ENCODE results near the gene ZNF467. TPM values are rescaled to one million over a fixed set of nuclear protein-coding genes. Genes with fewer than 3 reads are reported as not detected.
A peak's percentile ranks its signal among the peaks of the same experiment; 100 is the strongest.

The ZNF467 gene
- total RNA-seq, 1 experiment from 2014 or later = 3.5 TPM

DNA sequence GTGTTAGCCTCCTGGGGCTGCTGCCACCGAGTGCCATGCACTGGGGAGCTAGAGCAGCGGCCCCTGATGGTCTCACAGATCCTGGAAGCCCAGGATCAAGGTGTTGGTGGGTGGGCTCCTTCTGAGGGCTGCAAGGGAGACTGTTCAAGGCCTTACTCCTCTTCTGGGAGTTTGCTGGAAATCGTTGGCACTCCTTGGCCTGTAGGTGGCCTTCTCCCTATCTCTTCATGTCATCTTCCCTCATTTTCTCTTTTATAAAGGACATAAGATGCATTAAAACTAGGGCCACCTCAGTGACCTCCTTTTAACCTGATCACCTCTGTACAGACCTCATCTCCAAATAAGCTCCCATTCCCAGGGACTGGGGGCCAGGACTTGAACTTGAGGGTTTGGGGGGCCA, 37.8 kb upstream of the ZNF467 start:
- BruUV-seq (replicated peaks) = no TSS peak
- no peaks in the 10 kb centered on the region for H3K9me3 ChIP-seq (ENCODE audit: low read depth, low read length, poor library complexity, severe bottlenecking)
- peak; percentile 21 for DNase-seq (ENCODE audit: low spot score)
- POLR2A ChIA-PET (ENCODE audit: low non-redundant PET) = no interaction called here
- intact Hi-C loops (cut with micrococcal nuclease; ENCODE audit: unreplicated experiment) = no loop called here
- no peak overlapping the region for H3K4me3 ChIP-seq (ENCODE audit: low read depth, low read length, poor library complexity, severe bottlenecking)
- no peaks in the 10 kb centered on the region for H3K36me3 ChIP-seq (ENCODE audit: insufficient read depth, low read length, poor library complexity, severe bottlenecking)
- H3K4me1 ChIP-seq (ENCODE audit: insufficient read depth, low read length, poor library complexity, severe bottlenecking) = no peaks in the 10 kb centered on the region
- TF ChIP-seq, protein P1, sequence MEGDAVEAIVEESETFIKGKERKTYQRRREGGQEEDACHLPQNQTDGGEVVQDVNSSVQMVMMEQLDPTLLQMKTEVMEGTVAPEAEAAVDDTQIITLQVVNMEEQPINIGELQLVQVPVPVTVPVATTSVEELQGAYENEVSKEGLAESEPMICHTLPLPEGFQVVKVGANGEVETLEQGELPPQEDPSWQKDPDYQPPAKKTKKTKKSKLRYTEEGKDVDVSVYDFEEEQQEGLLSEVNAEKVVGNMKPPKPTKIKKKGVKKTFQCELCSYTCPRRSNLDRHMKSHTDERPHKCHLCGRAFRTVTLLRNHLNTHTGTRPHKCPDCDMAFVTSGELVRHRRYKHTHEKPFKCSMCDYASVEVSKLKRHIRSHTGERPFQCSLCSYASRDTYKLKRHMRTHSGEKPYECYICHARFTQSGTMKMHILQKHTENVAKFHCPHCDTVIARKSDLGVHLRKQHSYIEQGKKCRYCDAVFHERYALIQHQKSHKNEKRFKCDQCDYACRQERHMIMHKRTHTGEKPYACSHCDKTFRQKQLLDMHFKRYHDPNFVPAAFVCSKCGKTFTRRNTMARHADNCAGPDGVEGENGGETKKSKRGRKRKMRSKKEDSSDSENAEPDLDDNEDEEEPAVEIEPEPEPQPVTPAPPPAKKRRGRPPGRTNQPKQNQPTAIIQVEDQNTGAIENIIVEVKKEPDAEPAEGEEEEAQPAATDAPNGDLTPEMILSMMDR (conservative IDR thresholded peaks at IDR 0.05; ENCODE audit: low read depth, low read length) = peak; percentile 50
- no peak for TF ChIP-seq EZH2 (IDR thresholded peaks at IDR 0.05; ENCODE audit: borderline replicate concordance, low read depth, low read length, poor library complexity, severe bottlenecking)
- CTCF ChIA-PET = no interaction called here
- H3K27me3 ChIP-seq (replicated peaks; ENCODE audit: insufficient read depth, low read depth, low read length, poor library complexity) = no peaks in the 10 kb centered on the region
- H3K27ac ChIP-seq (ENCODE audit: low read depth, low read length, poor library complexity, severe bottlenecking) = no peak overlapping the region

DNA sequence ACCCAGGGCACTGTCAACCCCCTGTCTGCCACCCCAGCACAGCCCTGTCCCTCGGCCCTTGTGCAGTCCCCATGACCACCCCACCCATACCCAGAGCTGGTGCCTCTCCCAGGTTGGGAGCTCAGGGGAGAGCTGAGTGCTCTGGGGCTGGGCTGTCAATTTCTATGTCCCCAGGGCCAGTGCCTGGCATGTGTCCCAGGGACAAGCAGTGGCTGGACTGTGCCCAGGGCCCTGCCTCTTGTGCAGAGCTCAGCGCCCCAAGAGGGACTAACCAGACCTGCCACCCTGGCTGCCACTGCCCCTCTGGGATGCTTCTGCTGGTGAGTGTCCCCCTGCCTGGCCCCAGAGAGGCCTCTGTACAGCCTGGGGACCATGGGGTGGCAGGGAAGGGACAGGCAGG, 35.8 kb upstream of the ZNF467 start:
- TF ChIP-seq EZH2 (IDR thresholded peaks at IDR 0.05; ENCODE audit: borderline replicate concordance, low read depth, low read length, poor library complexity, severe bottlenecking) = no peak
- TF ChIP-seq, protein P1 (conservative IDR thresholded peaks at IDR 0.05; ENCODE audit: low read depth, low read length) = no peak
- no peak for DNase-seq (ENCODE audit: low spot score)
- no TSS peak for BruUV-seq (replicated peaks)
- POLR2A ChIA-PET (ENCODE audit: low non-redundant PET) = no interaction called here
- H3K27me3 ChIP-seq (replicated peaks; ENCODE audit: insufficient read depth, low read depth, low read length, poor library complexity) = no peaks in the 10 kb centered on the region
- H3K4me1 ChIP-seq (ENCODE audit: insufficient read depth, low read length, poor library complexity, severe bottlenecking) = no peaks in the 10 kb centered on the region
- no peak overlapping the region for H3K4me3 ChIP-seq (ENCODE audit: low read depth, low read length, poor library complexity, severe bottlenecking)
- no peaks in the 10 kb centered on the region for H3K9me3 ChIP-seq (ENCODE audit: low read depth, low read length, poor library complexity, severe bottlenecking)
- H3K27ac ChIP-seq (ENCODE audit: low read depth, low read length, poor library complexity, severe bottlenecking) = no peak overlapping the region
- CTCF ChIA-PET = no interaction called here
- H3K36me3 ChIP-seq (ENCODE audit: insufficient read depth, low read length, poor library complexity, severe bottlenecking) = no peaks in the 10 kb centered on the region
- intact Hi-C loops (cut with micrococcal nuclease; ENCODE audit: unreplicated experiment) = loop anchor here (5.0 to 10.0 kb wide), 2 partner anchors 236 to 468 kb away; no protein-coding TSS in a partner anchor

DNA sequence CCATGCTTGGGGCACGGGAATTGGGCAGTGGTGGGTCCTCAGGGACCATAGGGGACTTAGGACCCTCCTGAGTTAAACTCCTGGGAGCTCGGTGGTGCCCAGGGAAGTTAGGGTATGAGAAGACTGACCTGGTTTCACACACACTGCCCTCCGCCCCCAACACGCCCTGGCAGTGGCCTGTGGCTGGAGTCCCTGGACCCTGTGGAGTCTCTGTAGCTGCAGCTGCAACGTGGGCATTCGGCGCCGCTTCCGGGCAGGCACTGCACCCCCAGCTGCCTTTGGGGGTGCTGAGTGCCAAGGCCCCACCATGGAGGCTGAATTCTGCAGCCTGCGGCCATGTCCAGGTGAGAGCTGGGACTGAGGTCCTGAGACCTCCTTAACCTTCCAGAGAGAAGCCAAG, 34.9 kb upstream of the ZNF467 start:
- Histone ChIP-seq H3K27ac (ENCODE audit: low read depth, low read length, poor library complexity, severe bottlenecking) (no peak overlapping the region), H3K9me3 (ENCODE audit: low read depth, low read length, poor library complexity, severe bottlenecking) (no peaks in the 10 kb centered on the region), H3K4me1 (ENCODE audit: insufficient read depth, low read length, poor library complexity, severe bottlenecking) (no peaks in the 10 kb centered on the region), H3K4me3 (ENCODE audit: low read depth, low read length, poor library complexity, severe bottlenecking) (no peak overlapping the region), H3K36me3 (ENCODE audit: insufficient read depth, low read length, poor library complexity, severe bottlenecking) (no peaks in the 10 kb centered on the region), H3K27me3 (replicated peaks; ENCODE audit: insufficient read depth, low read depth, low read length, poor library complexity) (no peaks in the 10 kb centered on the region)
- intact Hi-C loops (cut with micrococcal nuclease; ENCODE audit: unreplicated experiment) = loop anchor here (5.0 to 10.0 kb wide), 2 partner anchors 236 to 469 kb away; no protein-coding TSS in a partner anchor
- no peak for DNase-seq (ENCODE audit: low spot score)
- no TSS peak for BruUV-seq (replicated peaks)
- TF ChIP-seq EZH2 (IDR thresholded peaks at IDR 0.05; ENCODE audit: borderline replicate concordance, low read depth, low read length, poor library complexity, severe bottlenecking) = no peak
- TF ChIP-seq, protein P1 (conservative IDR thresholded peaks at IDR 0.05; ENCODE audit: low read depth, low read length) = no peak
- CTCF ChIA-PET = no interaction called here
- POLR2A ChIA-PET (ENCODE audit: low non-redundant PET) = no interaction called here
